ENCODE results near the gene COG3.
A peak's percentile ranks its signal among the peaks of the same experiment; 100 is the strongest.

COG3 gene

DNA sequence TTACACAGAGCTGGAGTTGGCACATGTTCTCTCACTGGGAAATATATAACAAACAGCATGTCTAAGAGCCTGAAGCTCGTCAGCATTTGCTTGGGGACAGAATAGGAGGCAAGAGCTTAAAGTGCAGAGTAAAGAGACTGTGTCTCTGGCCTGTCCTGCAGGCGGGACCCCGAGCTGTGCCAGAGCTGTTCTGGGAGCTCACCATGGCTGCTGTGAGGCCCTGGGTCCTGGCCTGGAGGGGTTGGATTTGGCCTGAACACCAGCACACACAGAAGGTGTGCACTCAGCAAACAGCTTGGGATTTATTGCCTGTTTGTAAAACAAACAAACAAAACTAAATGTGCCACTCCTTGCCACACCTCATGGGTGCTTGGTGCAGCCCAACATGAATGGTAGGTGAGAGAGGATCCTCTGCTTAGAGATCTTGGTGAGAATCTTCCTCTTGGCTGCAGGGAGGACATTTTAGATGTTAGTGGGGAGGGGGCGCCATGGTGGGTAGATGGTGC, 89.9 kb downstream of the COG3 start:
- DNase-seq: no peak

- DNase-seq: no peak
These were observed 99.5 kb downstream of the COG3 start for GRCh38 chr13:45564133-45564776.

DNA sequence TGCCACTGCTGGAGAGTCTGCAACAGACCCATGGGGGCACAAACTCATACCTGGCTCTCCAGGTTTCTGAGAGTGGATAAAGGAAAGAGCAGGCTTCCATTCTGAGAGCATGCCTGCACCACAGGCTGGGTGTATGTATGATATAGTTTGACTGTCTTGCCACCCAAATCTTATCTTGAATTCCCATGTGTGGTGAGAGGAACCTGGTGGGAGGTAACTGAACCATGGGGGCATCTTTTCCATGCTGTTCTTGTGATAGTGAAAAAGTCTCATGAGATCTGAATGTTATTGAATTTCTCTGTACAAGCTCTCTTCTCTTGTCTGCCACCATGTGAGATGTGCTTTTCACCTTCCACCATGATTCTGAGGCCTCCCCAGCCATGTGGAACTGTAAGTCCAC, 100.6 kb downstream of the COG3 start:
- no peak for DNase-seq

DNA sequence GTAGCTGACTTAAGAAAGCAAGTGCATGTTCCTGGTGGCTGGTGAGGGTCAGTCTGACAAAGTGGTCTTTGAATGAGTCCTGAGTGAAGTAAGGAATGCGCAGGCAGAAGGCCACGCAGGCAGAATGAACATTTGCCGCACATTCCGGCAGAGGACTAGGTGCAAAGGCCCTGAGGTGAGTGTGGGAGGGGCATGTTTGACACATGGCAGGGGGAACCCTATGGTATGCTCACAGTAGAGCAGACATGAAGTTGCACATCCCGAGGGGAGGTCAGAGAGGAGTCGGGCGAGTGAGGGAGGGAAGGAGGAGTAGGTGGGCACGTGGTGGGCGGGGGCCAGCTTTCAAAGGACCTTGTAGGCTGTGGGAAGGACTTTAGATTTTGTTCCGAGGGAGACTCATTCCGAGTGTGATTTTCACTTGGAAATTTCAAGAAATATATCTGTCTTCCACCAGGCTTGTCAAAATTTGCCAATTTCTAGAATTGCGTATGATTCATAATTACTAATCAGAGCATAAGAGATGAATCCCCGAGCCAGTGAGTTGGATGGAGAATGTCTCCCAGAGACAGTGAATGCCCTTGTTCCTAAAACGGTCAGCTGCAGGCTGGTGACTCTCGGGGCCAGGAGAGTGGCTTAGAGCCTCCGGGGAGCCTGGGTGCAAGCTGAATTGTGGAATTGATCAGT, 110.5 kb downstream of the COG3 start:
- no peak for DNase-seq

GRCh38 chr13:45575830-45576180, 111.1 kb downstream of the COG3 start:
- DNase-seq: peak; percentile 19

GRCh38 chr13:45576466-45576865, 111.7 kb downstream of the COG3 start:
- DNase-seq: no peak

GRCh38 chr13:45582408-45583076, 117.8 kb downstream of the COG3 start:
- no peak for DNase-seq

DNA sequence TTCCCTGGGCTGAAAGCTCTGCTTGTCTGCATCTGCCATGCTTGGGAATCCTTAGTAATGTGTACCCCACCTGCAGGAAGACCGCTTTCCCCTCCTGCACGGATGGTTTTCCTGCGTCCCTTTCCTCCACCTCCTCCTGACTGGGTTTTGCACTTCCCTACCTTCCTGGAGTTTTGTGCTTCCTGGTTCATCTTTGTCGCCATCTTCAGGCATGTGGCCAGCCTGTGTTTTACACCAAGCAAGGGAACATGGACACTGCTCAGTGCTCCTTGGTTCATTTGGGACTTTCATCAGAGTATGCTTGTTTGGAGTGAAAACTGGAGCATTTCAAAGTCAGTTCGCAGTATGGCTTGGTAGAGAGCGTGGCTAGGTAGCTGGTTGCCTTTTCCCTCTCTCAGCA, 120.1 kb downstream of the COG3 start:
- DNase-seq: no peak

Data from NCI-H69 (cell line).